SK-N-MC (cell line): ENCODE results near the gene TCERG1L.

ENCODE experiments used
- DNase-seq: peaks from one replicate; pipeline ENCODE4 v3.0.0-alpha.2; 2011; ENCODE audit warnings: low read depth, low spot score
- H3K27ac ChIP-seq: fragments of 200-600 bp; sonication (generic); 2 replicates; pipeline ENCODE4 v1.5.1; 2016; ENCODE audit warnings: mixed run types
- H3K36me3 ChIP-seq: fragments of 200-600 bp; sonication (generic); 2 replicates; pipeline ENCODE4 v1.6.1; 2017; ENCODE audit warnings: antibody characterized with exemption, low read length, mixed read lengths; ENCODE audit not compliant: insufficient read depth
- H3K4me3 ChIP-seq: fragments of 200-600 bp; sonication (generic); 2 replicates; pipeline ENCODE4 v1.5.1; 2016
- H3K9ac ChIP-seq: fragments of 200-600 bp; sonication (generic); 2 replicates; pipeline ENCODE4 v1.8.0; 2017; ENCODE audit warnings: mixed run types, mixed read lengths; ENCODE audit not compliant: insufficient read length
- H3K9me3 ChIP-seq: fragments of 200-600 bp; sonication (generic); 2 replicates; pipeline ENCODE4 v1.6.1; 2017; ENCODE audit warnings: low read depth, mild to moderate bottlenecking, antibody characterized with exemption, low read length, moderate library complexity, mixed read lengths
- EZH2 ChIP-seq: fragments of 200-600 bp; sonication (generic); IDR thresholded peaks from one replicate; pipeline ENCODE4 v1.6.1; 2017; ENCODE audit warnings: antibody characterized with exemption
- FOXP2 ChIP-seq: optimal IDR thresholded peaks from 2 replicates; pipeline ENCODE3; 2011; ENCODE audit warnings: mild to moderate bottlenecking, moderate library complexity; ENCODE audit not compliant: insufficient read depth; ENCODE audit errors: extremely low read length, control extremely low read depth
- POLR2AphosphoS5 ChIP-seq: IDR thresholded peaks from 2 replicates; pipeline ENCODE4 v1.6.1; 2012; ENCODE audit warnings: mild to moderate bottlenecking, low read depth, low read length, borderline replicate concordance

TCERG1L gene

DNA sequence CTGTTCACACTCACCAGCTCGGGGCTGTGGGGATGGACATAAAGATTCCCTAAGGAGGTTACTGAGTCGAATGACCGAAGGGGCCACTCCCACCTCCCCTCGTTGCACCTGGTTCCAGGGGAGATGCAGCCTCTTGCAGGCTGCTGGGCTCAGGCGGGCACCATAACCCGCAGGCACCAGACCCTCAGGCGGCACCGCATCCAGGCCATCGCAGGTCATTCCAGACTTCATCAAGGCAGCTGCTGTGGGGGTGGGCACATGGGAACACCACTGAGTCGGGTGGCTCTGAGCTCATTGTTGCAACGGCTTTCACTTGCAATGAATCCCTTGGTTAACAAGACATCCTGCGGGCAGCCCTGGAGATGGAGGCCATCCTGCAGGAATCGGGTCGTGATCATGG, 221.7 kb downstream of the TCERG1L start:
- Histone ChIP-seq H3K9me3 (no peaks in the 10 kb centered on the region), H3K27ac (no peak overlapping the region), H3K4me3 (no peak overlapping the region), H3K36me3 (no peaks in the 10 kb centered on the region), H3K9ac (no peak overlapping the region)
- no peak for DNase-seq
- TF ChIP-seq FOXP2 (no peak), EZH2 (no peak), POLR2AphosphoS5 (no peak)

DNA sequence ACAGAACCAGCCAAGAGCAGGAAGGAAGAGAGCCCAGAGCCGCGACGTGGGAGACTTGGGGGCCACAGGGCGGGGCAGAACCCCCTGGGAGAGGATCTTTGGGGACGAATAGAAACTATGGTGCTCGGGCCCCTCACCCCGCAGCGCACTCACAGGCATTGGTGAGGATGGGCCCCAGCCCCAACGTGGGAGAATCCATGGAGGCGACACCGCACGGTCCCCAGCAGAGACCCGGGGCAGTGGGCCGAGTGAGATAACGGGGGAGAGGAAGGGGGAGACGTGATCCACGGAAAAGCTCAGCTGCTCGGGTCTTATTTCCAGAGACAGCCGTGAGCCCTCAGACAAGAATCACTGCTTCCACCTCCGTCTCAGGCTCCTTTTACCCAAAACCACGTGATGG, 222.4 kb downstream of the TCERG1L start:
- Histone ChIP-seq H3K9me3 (no peaks in the 10 kb centered on the region), H3K36me3 (no peaks in the 10 kb centered on the region), H3K4me3 (no peak overlapping the region), H3K27ac (no peak overlapping the region), H3K9ac (no peak overlapping the region)
- no peak for DNase-seq
- TF ChIP-seq FOXP2 (no peak), EZH2 (no peak), POLR2AphosphoS5 (no peak)

DNA sequence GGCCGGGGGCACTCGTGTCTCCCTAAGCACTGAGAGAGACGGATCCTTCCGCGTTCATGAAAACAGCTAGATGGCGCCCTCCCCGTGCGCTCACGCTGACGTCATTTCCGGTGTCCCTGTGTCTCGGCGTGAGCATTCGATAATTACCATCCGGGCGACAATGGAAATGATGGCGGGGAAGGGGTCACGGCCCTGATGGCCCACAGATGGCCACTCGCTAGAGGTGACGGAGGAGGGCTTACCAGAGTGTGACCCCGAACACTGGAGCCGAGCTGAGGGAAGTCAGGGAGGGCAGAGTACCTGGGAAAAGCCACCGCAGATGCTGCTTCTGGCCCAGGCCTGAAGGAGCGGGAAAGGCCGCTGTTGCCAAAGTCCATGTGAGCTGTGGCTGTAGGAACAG, 222.9 kb downstream of the TCERG1L start:
- Histone ChIP-seq H3K4me3 (no peak overlapping the region), H3K36me3 (no peaks in the 10 kb centered on the region), H3K27ac (no peak overlapping the region), H3K9me3 (no peaks in the 10 kb centered on the region), H3K9ac (no peak overlapping the region)
- TF ChIP-seq FOXP2 (no peak), POLR2AphosphoS5 (no peak), EZH2 (no peak)
- no peak for DNase-seq

DNA sequence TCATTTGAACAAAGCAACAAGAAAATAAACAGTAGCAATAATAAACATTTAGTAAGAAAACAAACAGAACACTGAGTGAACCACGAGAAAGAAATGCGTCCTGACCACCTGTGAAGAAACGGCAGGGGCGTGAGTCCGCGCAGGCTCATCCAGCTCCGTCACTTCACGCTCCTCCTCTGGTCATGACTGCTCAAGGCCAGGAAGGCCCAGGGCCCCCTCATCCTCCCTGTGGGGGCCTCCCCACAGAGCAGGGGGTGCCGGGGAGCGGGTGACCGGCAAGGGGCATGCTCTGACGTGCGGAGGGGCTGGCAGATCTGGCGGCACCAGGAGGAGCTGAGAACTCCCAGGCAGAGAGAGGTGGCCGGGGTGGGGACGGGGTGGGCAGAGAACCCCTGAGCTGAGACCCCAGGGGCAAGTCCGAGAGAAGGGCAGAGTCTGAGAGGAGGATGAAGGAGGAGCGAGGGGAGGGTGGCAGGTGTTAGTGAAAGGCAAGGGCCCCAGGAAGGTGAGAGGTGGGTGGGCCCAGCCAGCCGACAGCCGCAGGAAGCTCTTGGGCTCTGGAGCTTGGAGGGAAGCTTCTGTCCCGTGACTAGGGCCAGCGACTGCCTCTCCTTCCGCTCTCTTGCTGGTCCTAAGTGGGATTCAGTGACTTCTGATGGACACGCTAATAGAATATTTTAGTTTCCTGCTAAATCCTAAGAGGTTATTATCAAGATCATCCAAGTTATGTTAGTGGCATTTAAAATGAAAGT, 223.9 kb downstream of the TCERG1L start:
- Histone ChIP-seq H3K4me3 (no peak overlapping the region), H3K27ac (no peak overlapping the region), H3K36me3 (no peaks in the 10 kb centered on the region), H3K9ac (no peak overlapping the region), H3K9me3 (no peaks in the 10 kb centered on the region)
- no peak for DNase-seq
- no peak for TF ChIP-seq POLR2AphosphoS5
- TF ChIP-seq FOXP2: no peak
- TF ChIP-seq EZH2: no peak

DNA sequence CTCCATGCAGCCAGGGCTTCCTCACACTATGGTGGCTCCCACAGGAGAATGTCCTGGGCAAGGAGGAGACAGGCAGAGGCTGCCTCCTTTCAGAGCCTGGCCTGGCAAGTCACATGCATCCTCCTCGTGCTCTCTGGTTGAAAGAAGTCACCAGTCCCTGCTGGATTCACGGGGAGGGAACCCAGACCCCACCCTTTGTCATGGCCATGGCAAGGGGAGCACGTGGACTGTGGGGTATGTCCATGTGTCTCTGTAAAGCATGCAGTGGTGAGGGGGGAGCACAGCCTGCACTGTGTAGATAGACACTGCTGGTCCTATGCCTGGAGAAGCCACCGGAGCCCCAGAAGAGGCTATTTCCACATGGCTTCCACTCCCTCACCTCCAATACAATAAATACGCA, 225.0 kb downstream of the TCERG1L start:
- Histone ChIP-seq H3K4me3 (no peak overlapping the region), H3K9ac (no peak overlapping the region), H3K9me3 (no peaks in the 10 kb centered on the region), H3K36me3 (no peaks in the 10 kb centered on the region), H3K27ac (no peak overlapping the region)
- no peak for DNase-seq
- TF ChIP-seq POLR2AphosphoS5 (no peak), FOXP2 (no peak), EZH2 (no peak)

DNA sequence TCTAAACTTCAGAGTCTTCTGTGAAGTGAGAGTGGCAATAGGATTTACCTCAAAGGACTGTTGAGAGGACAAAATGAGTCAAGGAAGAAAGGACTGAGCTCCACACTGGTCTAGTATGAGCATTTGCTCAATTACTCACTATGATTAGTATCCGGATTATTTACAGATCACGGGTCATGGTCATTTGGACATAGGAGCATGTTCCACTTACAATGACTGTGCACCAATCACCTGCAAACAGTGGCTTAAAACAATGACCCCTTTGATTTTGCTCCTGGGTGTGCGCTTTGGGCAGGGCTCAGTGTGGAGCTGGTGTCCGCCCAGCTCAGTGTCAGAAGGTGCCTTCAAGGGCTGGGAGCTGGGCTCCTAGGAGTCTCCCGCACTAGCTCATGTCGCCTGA, 225.4 kb downstream of the TCERG1L start:
- H3K4me3 ChIP-seq: no peak overlapping the region
- DNase-seq: no peak
- no peak overlapping the region for H3K9ac ChIP-seq
- H3K27ac ChIP-seq: no peak overlapping the region
- H3K36me3 ChIP-seq: no peaks in the 10 kb centered on the region
- no peak for TF ChIP-seq POLR2AphosphoS5
- TF ChIP-seq EZH2: no peak
- TF ChIP-seq FOXP2: no peak
- H3K9me3 ChIP-seq: no peaks in the 10 kb centered on the region

DNA sequence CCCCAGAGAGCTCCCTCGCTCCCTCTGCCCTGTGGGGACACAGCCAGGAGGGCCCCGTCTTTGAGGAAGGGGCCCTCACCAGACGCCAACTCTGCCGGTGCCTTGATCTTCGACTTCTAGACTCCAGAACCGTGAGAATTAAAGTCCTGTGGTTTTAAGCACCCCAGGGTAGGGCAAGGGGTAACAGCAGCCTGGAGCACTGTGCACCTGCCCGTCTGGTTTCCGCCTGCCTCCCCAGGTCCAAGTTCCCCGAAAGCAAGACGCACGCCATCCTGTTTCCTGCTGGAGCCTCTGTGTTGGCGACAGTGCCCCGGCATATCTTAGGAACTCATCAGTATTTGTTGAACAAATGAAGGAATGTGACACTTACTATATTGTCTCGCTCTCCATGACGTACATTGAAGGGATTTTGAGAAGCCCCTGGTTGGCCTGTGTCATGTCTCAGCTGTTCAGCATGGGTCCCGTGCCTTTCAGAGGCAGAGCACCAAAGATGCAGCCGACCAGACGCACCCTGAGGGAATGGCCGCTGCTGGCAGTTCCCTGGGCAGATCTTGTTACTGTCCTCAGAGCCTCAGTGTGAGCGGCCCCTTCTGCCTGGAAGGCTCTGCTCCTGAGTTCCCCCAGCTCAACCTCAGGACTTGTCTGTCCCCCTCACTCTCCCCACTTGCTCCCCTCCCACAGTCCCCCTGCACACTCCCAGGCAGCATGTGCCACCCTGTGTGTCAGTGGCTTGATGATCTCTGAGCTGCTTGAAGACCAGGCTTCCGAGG, 226.2 kb downstream of the TCERG1L start:
- Histone ChIP-seq H3K9me3 (no peaks in the 10 kb centered on the region), H3K27ac (no peak overlapping the region), H3K9ac (no peak overlapping the region), H3K36me3 (no peaks in the 10 kb centered on the region), H3K4me3 (no peak overlapping the region)
- TF ChIP-seq EZH2 (no peak), POLR2AphosphoS5 (no peak), FOXP2 (no peak)
- no peak for DNase-seq

DNA sequence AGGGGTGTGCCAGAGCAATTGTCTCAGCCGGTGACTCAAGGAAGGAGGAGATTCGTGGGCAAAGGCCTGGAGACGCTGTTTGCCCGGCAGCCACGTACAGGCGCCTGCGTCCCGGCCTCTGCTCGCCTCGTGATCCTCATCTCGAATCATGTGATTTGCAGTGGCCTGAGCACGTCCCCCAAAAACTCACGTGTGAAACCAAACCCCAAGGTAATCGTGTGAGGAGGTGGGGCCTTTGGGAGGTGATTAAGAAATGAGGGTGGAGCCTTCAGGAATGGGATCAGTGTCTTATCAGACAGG, 226.8 kb downstream of the TCERG1L start:
- Histone ChIP-seq H3K36me3 (no peaks in the 10 kb centered on the region), H3K9ac (no peak overlapping the region), H3K4me3 (no peak overlapping the region), H3K9me3 (no peaks in the 10 kb centered on the region), H3K27ac (no peak overlapping the region)
- DNase-seq: no peak
- TF ChIP-seq POLR2AphosphoS5 (no peak), EZH2 (no peak), FOXP2 (no peak)
